Heart right ventricle (tissue), 16 donors: ENCODE results near the gene MID1. TPM values are rescaled to one million over a fixed set of nuclear protein-coding genes. Genes with fewer than 3 reads are reported as not detected.

Source experiments
- ATAC-seq, 8 donors: fragments of 200-7000 bp; cut with Tn5 transposase; one replicate each; pipeline ENCODE4 v1.9.1; 2020; ENCODE audit warnings: mild to moderate bottlenecking in 8 of 8, moderate library complexity in 8 of 8, moderate number of reproducible peaks in 1 of 8
- DNase-seq, 2 donors: peaks; one replicate each; pipeline ENCODE4 v3.0.0-alpha.2; 2020
- H3K27ac ChIP-seq, 10 donors: fragments of 200-600 bp; sonication (generic) in 2 of 10; one replicate each; pipeline versions ENCODE4 v1.5.0 to v1.8.0; 2020 to 2022; ENCODE audit warnings: mild to moderate bottlenecking in 3 of 10
- H3K27me3 ChIP-seq, 7 donors: fragments of 200-600 bp; one replicate each; pipeline ENCODE4 v1.8.0; 2021 to 2022; ENCODE audit warnings: mild to moderate bottlenecking in 2 of 7
- H3K36me3 ChIP-seq, 9 donors: fragments of 200-600 bp; sonication (generic) in 1 of 9; one replicate each; pipeline versions ENCODE4 v1.5.0 to v1.8.0; 2020 to 2022; ENCODE audit warnings: mild to moderate bottlenecking in 2 of 9
- H3K4me1 ChIP-seq, 9 donors: fragments of 200-600 bp; sonication (generic) in 1 of 9; one replicate each; pipeline versions ENCODE4 v1.5.0 to v1.8.0; 2020 to 2022; ENCODE audit warnings: mild to moderate bottlenecking in 4 of 9
- H3K4me3 ChIP-seq, 10 donors: fragments of 200-600 bp; sonication (generic) in 2 of 10; one replicate each; pipeline versions ENCODE4 v1.5.0 to v1.8.0; 2020 to 2022; ENCODE audit warnings: mild to moderate bottlenecking in 7 of 10, moderate library complexity in 2 of 10
- H3K9me3 ChIP-seq, 11 donors: fragments of 200-600 bp in 10 of 11; sonication (generic) in 2 of 11; one replicate each; pipeline versions ENCODE4 v1.5.0 to v1.8.0; 2013 to 2022; ENCODE audit warnings: mild to moderate bottlenecking in 2 of 11, control low read depth in 1 of 11, moderate library complexity in 1 of 11
- WGBS, 2 donors: extraction: QIAGEN DNeasy Blood & Tissue Kit; methylation state at CpG; one replicate each; pipeline ENCODE4 v1.1.7; 2013; ENCODE audit warnings: inconsistent platforms in 1 of 2; 5-methylcytosine and 5-hydroxymethylcytosine counted together
- intact Hi-C, 10 donors: fragments of 100-400 bp; cut with DNase I; formaldehyde crosslinking; loops; one replicate each; pipeline versions ENCODE4 v1.11.1 to v1.14.2; 2022
- polyA plus RNA-seq, 2 donors: library from polyadenylated mRNA; stranded (reverse); fragments of 200-250 nt; gene quantifications; one replicate each; pipeline ENCODE4 v1.2.3, GENCODE V29; 2013
- total RNA-seq, 10 donors: library from RNA; stranded (reverse); fragmentation: NEBNext Ultra II Directional in 3 of 10; extraction: Animal tissue kit (Norgen Biotek cat#: 25700) in 3 of 10; gene quantifications; one replicate each; pipeline versions ENCODE4 v1.2.1 to v1.2.4, GENCODE V29; 2021 to 2023
- TF ChIP-seq, protein P1 (sequence below), 9 donors: fragments of 200-600 bp; sonication (generic) in 2 of 9; IDR thresholded peaks; one replicate each; pipeline versions ENCODE4 v1.5.0 to v1.8.0; 2021 to 2022; ENCODE audit warnings: antibody characterized with exemption in 9 of 9, mild to moderate bottlenecking in 5 of 9, moderate library complexity in 1 of 9
- donor health status: Arrhythmogenic right ventricular cardiomyopathy.
- donor health status: ischemic (EF 13 %, LVEDD 7.1; RV severe dilation, severe dysfunction).
- donor health status: healthy with polysubstance abuse.
- donor health status: DM: no; HTN: yes; CAD: no.
- donor health status: DM: no; HTN: no; CAD: no.
- donor health status: ischemic (EF 25% LVEDD 6.9; RV normal size, moderate dysfunction).
- donor health status: ischemic (EF 25% LVEDD 5.7; RV mildly dilated, moderate dysfunction).
- donor health status: healthy.
- donor health status: DM: yes; HTN: yes; CAD: no.
- donor health status: Ischemic cardiomyopathy.
- donor health status: ischemic (EF 35%, LVEDD 5.7; RV mildly dilated, moderate dysfunction).
- donor health status: nonischemic (EF 11% LVEDD 7.7; RV severe dilation, severe dysfunction).
- donor health status: DM: yes; HTN: yes; CAD: no.
- donor health status: PGD.
- donor health status: ischemic (EF 29% LVEDD 5.4; RV normal size, mild dysfunction).
- donor health status: nonischemic (EF 23%, LVEDD 6.1; RV moderate dilation, normal function).

The MID1 gene
- total and polyA plus RNA-seq, 12 donors: 1.4 to 22.6 (median 7.2) TPM

DNA sequence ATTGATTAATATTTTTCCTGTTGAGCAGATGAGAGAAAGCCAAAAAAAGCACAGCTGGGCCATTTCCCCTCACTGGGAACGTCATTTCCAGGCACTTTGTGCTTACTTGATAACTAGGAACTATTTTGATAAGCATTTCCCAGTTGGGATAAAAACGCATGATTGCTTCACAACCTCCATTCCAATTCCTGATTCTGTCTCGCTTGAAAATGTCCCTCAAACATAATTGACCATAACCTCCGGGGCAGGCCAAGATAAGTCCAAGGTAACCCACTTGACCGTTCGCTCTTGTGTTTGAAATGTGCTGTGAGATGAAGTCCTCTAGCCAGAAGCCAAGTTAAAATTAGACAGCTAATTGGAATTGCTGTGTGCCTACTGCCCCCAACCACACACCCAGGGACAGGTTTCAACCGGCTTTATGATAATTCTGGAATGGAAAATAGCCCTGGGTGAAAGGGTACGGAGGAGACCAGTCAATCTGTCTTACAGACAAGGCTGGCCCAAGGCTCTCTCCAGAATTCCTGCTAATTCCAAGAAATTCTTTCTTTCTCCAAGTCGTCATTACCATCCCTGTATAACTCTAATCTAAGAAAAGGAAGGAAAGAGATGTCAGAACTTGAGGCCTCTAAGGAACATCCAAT is 137.1 kb downstream of the MID1 start:
- peaks cover 0 to 6% (median 0%) of the 10 kb centered on the region in 9 donors for H3K36me3 ChIP-seq
- ATAC-seq (peak; percentile 43 to 90 (median 80)), DNase-seq (peak in 1 of 2 donors; percentile 61)
- TF ChIP-seq, protein P1, sequence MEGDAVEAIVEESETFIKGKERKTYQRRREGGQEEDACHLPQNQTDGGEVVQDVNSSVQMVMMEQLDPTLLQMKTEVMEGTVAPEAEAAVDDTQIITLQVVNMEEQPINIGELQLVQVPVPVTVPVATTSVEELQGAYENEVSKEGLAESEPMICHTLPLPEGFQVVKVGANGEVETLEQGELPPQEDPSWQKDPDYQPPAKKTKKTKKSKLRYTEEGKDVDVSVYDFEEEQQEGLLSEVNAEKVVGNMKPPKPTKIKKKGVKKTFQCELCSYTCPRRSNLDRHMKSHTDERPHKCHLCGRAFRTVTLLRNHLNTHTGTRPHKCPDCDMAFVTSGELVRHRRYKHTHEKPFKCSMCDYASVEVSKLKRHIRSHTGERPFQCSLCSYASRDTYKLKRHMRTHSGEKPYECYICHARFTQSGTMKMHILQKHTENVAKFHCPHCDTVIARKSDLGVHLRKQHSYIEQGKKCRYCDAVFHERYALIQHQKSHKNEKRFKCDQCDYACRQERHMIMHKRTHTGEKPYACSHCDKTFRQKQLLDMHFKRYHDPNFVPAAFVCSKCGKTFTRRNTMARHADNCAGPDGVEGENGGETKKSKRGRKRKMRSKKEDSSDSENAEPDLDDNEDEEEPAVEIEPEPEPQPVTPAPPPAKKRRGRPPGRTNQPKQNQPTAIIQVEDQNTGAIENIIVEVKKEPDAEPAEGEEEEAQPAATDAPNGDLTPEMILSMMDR (IDR thresholded peaks at IDR 0.05): no peak
- 6 to 20% methylated on average over 9 of the region's 9 CpGs for WGBS, 2 donors
- H3K9me3 ChIP-seq: no peaks in the 10 kb centered on the region
- no peak overlapping the region for H3K4me3 ChIP-seq
- no peaks in the 10 kb centered on the region for H3K27me3 ChIP-seq
- H3K4me1 ChIP-seq: peaks cover 0 to 51% (median 30%) of the 10 kb centered on the region in 9 donors
- intact Hi-C loops: loop anchor here in 2 of 10 donors (5.0 to 10.0 kb wide), 3 partner anchors 91 to 134 kb away; no protein-coding TSS in a partner anchor
- peak overlapping the region; percentile 50 to 92 (median 80) for H3K27ac ChIP-seq

DNA sequence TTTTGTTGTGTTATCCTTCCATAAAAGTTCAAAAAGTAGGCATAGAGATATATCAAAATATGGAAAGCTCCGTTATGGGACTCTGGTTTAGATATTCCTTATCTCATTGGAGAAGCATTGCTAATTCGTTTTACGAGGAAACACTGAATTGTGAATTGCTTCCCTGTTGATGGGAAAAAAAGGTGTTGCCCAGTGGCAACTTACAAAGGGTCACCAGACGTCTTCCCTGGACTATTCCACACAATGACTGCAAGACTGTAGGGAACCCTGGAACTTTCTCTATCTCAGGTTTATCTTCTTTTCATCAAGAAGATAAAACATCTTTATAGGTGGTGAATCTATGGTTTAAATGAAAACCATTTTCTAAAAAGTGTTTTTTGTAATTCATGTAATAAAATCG is 137.7 kb downstream of the MID1 start:
- DNase-seq: no peak
- H3K4me1 ChIP-seq: peaks cover 0 to 51% (median 30%) of the 10 kb centered on the region in 9 donors
- H3K36me3 ChIP-seq: peaks cover 0 to 9% (median 0%) of the 10 kb centered on the region in 9 donors
- intact Hi-C loops: loop anchor here in 2 of 10 donors (5.0 to 10.0 kb wide), 3 partner anchors 92 to 135 kb away; no protein-coding TSS in a partner anchor
- peak overlapping the region; percentile 50 to 92 (median 80) for H3K27ac ChIP-seq
- TF ChIP-seq, protein P1 (IDR thresholded peaks at IDR 0.05): no peak
- 32 to 44% methylated on average over 5 of the region's 5 CpGs for WGBS, 2 donors
- ATAC-seq: peak in 1 of 8 donors; percentile 33
- H3K9me3 ChIP-seq: no peaks in the 10 kb centered on the region
- H3K4me3 ChIP-seq: peak overlapping the region in 5 of 10 donors; percentile 3 to 36 (median 22)
- H3K27me3 ChIP-seq: no peaks in the 10 kb centered on the region

DNA sequence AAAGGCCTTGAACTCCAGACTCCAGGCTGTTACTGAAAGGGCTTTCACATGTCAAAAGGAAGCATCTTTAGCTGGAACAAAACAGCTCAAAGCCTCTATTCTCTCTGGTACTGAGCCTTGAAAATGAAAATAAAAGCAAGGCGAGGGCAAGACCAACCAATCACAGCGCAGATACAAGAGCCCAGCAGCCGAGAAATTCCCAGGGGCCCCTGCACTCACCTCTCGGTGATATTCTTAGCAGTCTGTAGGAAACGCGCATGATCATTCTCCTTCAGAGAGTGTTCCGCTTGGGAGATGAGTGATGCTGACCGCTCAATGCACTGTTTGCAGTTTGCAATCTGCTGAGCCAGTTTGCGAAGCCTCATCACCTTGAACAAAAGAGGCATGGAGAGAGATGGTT is 138.1 kb downstream of the MID1 start:
- Histone ChIP-seq H3K4me1 (peaks cover 0 to 51% (median 30%) of the 10 kb centered on the region in 9 donors), H3K36me3 (peaks cover 0 to 9% (median 0%) of the 10 kb centered on the region in 9 donors), H3K27ac (peak overlapping the region; percentile 50 to 92 (median 80)), H3K9me3 (no peaks in the 10 kb centered on the region), H3K27me3 (no peaks in the 10 kb centered on the region), H3K4me3 (peak overlapping the region in 5 of 10 donors; percentile 3 to 36 (median 22))
- intact Hi-C loops: loop anchor here in 2 of 10 donors (5.0 to 10.0 kb wide), 3 partner anchors 93 to 135 kb away; no protein-coding TSS in a partner anchor
- ATAC-seq (peak in 7 of 8 donors; percentile 47 to 89 (median 78)), DNase-seq (peak; percentile 32 to 64)
- WGBS, 2 donors: 40 to 42% methylated on average over 9 of the region's 9 CpGs
- TF ChIP-seq, protein P1 (IDR thresholded peaks at IDR 0.05): no peak

DNA sequence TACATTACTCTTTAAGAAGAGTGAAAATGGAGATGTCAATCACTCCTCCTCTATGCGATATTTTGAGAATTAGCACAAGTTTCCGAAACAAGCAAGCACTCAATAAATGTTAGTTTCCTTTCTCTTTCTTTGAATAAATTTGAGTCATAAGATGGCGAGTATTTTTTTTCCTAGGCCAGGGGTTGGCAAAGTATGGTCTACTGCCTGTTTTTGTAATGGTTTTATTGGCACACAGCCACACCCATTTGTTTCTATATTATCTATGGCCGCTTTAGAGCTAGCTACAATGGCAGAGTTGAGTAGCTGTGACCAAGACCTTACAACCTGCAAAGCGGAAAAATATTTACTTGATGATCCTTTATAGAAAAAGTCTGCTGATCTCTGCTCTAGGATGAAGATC is 139.5 kb downstream of the MID1 start:
- H3K4me1 ChIP-seq: peaks cover 0 to 42% (median 26%) of the 10 kb centered on the region in 9 donors
- 96% methylated on average over 5 of the region's 5 CpGs for whole genome bisulfite sequencing, 2 donors
- DNase-seq: no peak
- H3K27ac ChIP-seq: no peak overlapping the region
- no peak overlapping the region for H3K4me3 ChIP-seq
- intact Hi-C loops: loop anchor here in 2 of 10 donors (5.0 to 10.0 kb wide), 3 partner anchors 94 to 136 kb away; no protein-coding TSS in a partner anchor
- ATAC-seq: no peak
- no peaks in the 10 kb centered on the region for H3K27me3 ChIP-seq
- no peaks in the 10 kb centered on the region for H3K9me3 ChIP-seq
- TF ChIP-seq, protein P1 (IDR thresholded peaks at IDR 0.05): no peak
- peaks cover 0 to 9% (median 0%) of the 10 kb centered on the region in 9 donors for H3K36me3 ChIP-seq
